ENCODE measurements around the gene THBS2. TPM values are rescaled to one million over a fixed set of nuclear protein-coding genes. Genes with fewer than 3 reads are reported as not detected.

The THBS2 gene
- total and polyA plus RNA-seq, 2 of the 8 experiments (the other 6 are each of a cell fraction or from before 2014, with no cell fraction given), result 11.0 to 22.5 TPM

DNA sequence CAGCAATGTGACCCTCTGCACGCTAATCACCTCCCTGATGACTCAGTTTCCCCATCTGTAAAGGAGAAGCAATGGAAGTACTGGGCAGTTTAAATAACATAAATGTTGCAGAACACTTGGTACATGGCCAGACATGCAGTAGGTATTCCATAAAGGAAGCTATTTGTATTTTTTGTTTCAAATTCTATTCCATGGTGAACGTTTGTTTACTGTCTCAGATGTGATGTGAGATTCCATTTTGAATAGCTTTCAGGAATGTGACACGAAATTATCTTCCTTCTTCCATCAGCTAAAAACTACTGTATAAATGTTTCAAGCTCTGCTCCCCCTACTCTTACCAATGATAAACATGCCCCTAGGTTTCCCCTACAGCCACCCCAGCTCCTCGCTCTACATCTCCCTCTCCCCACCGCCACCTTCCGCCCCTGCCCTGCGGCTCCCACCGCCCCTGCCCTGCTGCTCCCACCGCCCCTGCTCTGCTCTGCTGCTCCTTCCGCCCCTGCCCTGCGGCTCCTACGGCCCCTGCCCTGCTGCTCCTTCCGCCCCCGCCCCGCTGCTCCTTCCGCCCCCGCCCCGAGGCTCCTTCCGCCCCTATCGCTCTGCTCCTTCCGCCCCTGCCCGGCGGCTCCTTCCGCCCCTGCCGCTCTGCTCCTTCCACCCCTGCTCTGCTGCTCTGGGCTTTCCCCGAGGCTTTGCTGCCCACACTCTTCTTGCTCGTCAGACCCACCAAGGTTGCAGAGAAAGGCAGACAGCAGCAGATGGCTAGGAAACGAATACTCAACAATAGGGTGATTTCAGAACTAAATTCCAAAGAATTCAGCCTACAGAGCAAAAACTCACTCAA is 78.9 kb downstream of the THBS2 start (continued):
- TF ChIP-seq, protein P1, sequence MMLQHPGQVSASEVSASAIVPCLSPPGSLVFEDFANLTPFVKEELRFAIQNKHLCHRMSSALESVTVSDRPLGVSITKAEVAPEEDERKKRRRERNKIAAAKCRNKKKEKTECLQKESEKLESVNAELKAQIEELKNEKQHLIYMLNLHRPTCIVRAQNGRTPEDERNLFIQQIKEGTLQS (IDR thresholded peaks at IDR 0.05; ENCODE audit: insufficient read depth, low read depth, low read length), result no peak
- TF ChIP-seq JUN (IDR thresholded peaks at IDR 0.05; ENCODE audit: low read depth, low read length) (no peak), RAD21 (IDR thresholded peaks at IDR 0.05 in 1 of 2, conservative IDR thresholded peaks at IDR 0.05 in 1 of 2; ENCODE audit: low read depth in 2 of 2, low read length in 2 of 2) (no peak), POU5F1 (IDR thresholded peaks at IDR 0.05; ENCODE audit: low read depth, low read length) (no peak), POLR2AphosphoS5 (IDR thresholded peaks at IDR 0.05; ENCODE audit: low read depth, low read length) (no peak), RNF2 (IDR thresholded peaks at IDR 0.05; ENCODE audit: borderline replicate concordance, low read depth, low read length, missing control alignments, poor library complexity, severe bottlenecking) (no peak)

Data from H1 (cell line).